ENCODE results near the gene TBX1. TPM values are rescaled to one million over a fixed set of nuclear protein-coding genes. Genes with fewer than 3 reads are reported as not detected.

TBX1 gene
- total RNA-seq, 1 experiment from 2014 or later = not detected

DNA sequence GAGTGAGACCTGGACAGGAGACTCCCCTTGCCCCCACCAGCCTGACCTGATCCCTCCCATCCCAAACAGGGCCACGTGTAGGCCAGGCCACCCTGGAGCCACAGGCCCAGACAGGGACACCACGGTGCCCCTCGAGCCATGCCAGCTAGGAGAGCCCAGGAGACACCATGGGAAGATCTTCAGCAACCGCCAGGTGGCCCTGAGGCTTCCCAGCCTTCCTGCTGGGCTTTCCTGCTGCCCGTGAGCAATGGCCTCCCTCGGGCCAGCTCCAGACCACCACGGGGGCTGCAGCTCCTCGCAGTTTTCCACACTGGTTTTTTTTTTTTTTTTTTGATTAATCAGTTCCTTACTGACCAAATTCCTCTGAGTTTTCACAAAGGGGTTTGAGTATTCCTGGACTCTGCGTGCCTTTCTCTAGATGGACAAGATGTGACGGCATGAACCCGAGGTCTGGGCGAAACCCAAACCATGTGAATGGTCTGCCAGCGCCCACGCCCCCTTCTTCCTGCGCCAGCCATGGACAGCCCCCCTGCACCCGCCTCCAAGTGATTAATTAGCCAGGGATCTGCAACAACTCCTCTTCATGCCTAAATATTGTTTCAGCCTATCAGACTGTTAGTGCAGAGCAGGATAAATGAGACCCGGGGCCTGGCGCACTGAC is 40.9 kb downstream of the TBX1 start:
- no peaks in the 10 kb centered on the region for H3K27me3 Mint-ChIP-seq (ENCODE audit: unreplicated experiment)
- no peak for DNase-seq
- H3K4me1 Mint-ChIP-seq (ENCODE audit: low read depth, unreplicated experiment) = peaks cover 10% of the 10 kb centered on the region
- no peak overlapping the region for H3K4me3 Mint-ChIP-seq (ENCODE audit: low read depth, unreplicated experiment)
- no TSS peak for BruUV-seq (replicated peaks)
- H3K36me3 Mint-ChIP-seq (ENCODE audit: insufficient read depth, unreplicated experiment) = peaks cover 6% of the 10 kb centered on the region
- intact Hi-C loops (cut with micrococcal nuclease; ENCODE audit: unreplicated experiment) = no loop called here
- H3K9me3 Mint-ChIP-seq (ENCODE audit: low read depth, unreplicated experiment) = no peaks in the 10 kb centered on the region
- TF ChIP-seq, protein P1, sequence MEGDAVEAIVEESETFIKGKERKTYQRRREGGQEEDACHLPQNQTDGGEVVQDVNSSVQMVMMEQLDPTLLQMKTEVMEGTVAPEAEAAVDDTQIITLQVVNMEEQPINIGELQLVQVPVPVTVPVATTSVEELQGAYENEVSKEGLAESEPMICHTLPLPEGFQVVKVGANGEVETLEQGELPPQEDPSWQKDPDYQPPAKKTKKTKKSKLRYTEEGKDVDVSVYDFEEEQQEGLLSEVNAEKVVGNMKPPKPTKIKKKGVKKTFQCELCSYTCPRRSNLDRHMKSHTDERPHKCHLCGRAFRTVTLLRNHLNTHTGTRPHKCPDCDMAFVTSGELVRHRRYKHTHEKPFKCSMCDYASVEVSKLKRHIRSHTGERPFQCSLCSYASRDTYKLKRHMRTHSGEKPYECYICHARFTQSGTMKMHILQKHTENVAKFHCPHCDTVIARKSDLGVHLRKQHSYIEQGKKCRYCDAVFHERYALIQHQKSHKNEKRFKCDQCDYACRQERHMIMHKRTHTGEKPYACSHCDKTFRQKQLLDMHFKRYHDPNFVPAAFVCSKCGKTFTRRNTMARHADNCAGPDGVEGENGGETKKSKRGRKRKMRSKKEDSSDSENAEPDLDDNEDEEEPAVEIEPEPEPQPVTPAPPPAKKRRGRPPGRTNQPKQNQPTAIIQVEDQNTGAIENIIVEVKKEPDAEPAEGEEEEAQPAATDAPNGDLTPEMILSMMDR (IDR thresholded peaks at IDR 0.05; ENCODE audit: unreplicated experiment) = no peak
- H3K27ac Mint-ChIP-seq (ENCODE audit: unreplicated experiment) = no peak overlapping the region
- CTCF ChIA-PET = interaction anchor here (0.6 to 0.8 kb wide), 2 partner anchors 11 to 582 kb away, joined by 3 read pairs; no protein-coding TSS in a partner anchor

DNA sequence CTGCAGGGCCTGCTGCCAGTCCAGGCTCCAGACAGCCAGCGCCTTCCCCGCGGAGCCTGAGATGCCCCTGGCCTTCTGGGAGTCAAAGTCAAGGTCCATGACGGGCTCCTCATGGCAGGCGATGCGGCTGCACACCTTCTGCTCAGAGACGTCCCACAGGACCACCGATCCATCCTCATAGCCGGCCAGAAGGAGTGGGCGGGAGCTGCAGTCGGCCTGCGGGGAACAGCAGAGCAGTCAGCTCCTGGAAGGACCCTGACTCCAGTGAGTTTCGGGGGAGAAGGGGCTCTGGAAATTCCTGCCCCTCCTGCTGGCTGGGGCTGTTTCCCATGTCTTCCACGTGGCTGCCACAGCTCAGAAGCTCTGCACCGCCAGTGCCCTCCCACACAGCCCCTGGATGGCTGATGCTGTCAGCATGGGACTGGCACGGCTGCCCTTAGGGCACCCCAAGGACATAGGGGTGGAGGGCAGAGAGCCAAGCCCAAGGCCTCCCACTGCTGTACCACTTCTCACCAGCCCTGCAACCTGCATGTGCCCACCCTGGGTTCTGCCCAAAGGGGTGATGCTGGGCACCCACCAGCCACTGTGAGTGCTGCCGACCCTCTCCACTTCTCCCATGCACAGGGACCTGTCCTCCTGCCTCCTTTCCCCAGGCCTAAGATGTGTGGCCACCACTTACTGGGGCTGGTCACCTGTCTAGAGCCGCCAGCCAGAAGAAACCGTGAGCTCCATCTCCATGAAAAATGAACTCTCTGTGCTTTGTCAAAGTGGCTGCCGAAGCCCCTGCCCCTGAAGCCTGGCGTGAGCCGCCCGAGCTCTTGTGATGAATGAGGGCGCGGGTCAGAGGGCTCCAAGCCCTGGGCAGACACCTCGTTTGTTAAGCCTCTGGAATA is 41.7 kb downstream of the TBX1 start:
- no peak overlapping the region for H3K4me3 Mint-ChIP-seq (ENCODE audit: low read depth, unreplicated experiment)
- CTCF ChIA-PET = no interaction called here
- H3K27ac Mint-ChIP-seq (ENCODE audit: unreplicated experiment) = no peak overlapping the region
- H3K36me3 Mint-ChIP-seq (ENCODE audit: insufficient read depth, unreplicated experiment) = peaks cover 14% of the 10 kb centered on the region
- peaks cover 18% of the 10 kb centered on the region for H3K4me1 Mint-ChIP-seq (ENCODE audit: low read depth, unreplicated experiment)
- TF ChIP-seq, protein P1 (IDR thresholded peaks at IDR 0.05; ENCODE audit: unreplicated experiment) = no peak
- H3K27me3 Mint-ChIP-seq (ENCODE audit: unreplicated experiment) = no peaks in the 10 kb centered on the region
- DNase-seq = no peak
- BruUV-seq (replicated peaks) = no TSS peak
- intact Hi-C loops (cut with micrococcal nuclease; ENCODE audit: unreplicated experiment) = no loop called here
- no peaks in the 10 kb centered on the region for H3K9me3 Mint-ChIP-seq (ENCODE audit: low read depth, unreplicated experiment)

- Mint-ChIP-seq H3K9me3 (ENCODE audit: low read depth, unreplicated experiment) (no peaks in the 10 kb centered on the region), H3K36me3 (ENCODE audit: insufficient read depth, unreplicated experiment) (peaks cover 18% of the 10 kb centered on the region), H3K27ac (ENCODE audit: unreplicated experiment) (no peak overlapping the region), H3K4me1 (ENCODE audit: low read depth, unreplicated experiment) (peaks cover 19% of the 10 kb centered on the region), H3K27me3 (ENCODE audit: unreplicated experiment) (no peaks in the 10 kb centered on the region), H3K4me3 (ENCODE audit: low read depth, unreplicated experiment) (no peak overlapping the region)
- DNase-seq = no peak
- TF ChIP-seq, protein P1 (IDR thresholded peaks at IDR 0.05; ENCODE audit: unreplicated experiment) = no peak
- intact Hi-C loops (cut with micrococcal nuclease; ENCODE audit: unreplicated experiment) = no loop called here
- no TSS peak for BruUV-seq (replicated peaks)
- CTCF ChIA-PET = no interaction called here
Observed at GRCh38 chr22:19802894-19803735, 42.5 kb downstream of the TBX1 start.

DNA sequence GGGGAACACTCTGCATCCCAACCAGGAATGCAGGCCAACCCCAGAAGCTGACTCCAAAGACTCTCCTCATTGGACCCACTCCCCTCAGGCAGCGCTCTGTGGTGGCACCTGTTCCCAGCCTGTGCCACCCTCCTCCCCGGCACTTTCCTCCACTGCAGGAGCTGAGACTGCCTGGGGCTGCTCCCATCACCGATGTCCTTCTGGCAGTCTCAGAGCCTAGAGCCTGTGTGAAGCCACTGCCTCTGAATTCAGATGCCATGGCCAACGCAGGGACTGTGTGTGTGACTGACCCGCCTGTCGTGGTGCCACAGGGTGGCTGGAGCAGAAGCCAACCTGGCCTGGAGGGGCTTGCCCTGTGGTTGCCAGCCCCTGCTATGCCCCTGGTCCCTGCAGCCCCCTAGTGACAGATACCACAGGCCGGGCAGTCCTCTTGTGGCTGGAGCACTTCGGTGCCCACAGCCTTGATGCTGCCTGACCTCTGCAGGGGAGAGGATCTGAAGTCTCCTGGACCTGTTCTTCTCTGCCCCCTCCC is 43.2 kb downstream of the TBX1 start:
- CTCF ChIA-PET = no interaction called here
- Mint-ChIP-seq H3K9me3 (ENCODE audit: low read depth, unreplicated experiment) (no peaks in the 10 kb centered on the region), H3K4me3 (ENCODE audit: low read depth, unreplicated experiment) (no peak overlapping the region), H3K27me3 (ENCODE audit: unreplicated experiment) (no peaks in the 10 kb centered on the region), H3K36me3 (ENCODE audit: insufficient read depth, unreplicated experiment) (peaks cover 18% of the 10 kb centered on the region), H3K4me1 (ENCODE audit: low read depth, unreplicated experiment) (peaks cover 19% of the 10 kb centered on the region), H3K27ac (ENCODE audit: unreplicated experiment) (no peak overlapping the region)
- DNase-seq = no peak
- intact Hi-C loops (cut with micrococcal nuclease; ENCODE audit: unreplicated experiment) = no loop called here
- TF ChIP-seq, protein P1 (IDR thresholded peaks at IDR 0.05; ENCODE audit: unreplicated experiment) = no peak
- no TSS peak for BruUV-seq (replicated peaks)

All from Calu3 (cell line).